Prostate gland (tissue), 2 donors: Measurements from ENCODE around the gene SUN2. TPM values are rescaled to one million over a fixed set of nuclear protein-coding genes. Genes with fewer than 3 reads are reported as not detected.
A peak's percentile ranks its signal among the peaks of the same experiment; 100 is the strongest.

Source experiments
- DNase-seq: peaks from one replicate; pipeline ENCODE4 v3.0.0-alpha.2; 2019; ENCODE audit warnings: low spot score
- H3K27ac ChIP-seq, 2 donors: fragments of 200-600 bp; sonication (generic); 2 replicates each; pipeline ENCODE4 v1.5.1; 2017 to 2019
- H3K27me3 ChIP-seq: fragments of 200-600 bp; sonication (generic); replicated peaks from 2 replicates; pipeline ENCODE4 v1.5.1; 2019; ENCODE audit not compliant: insufficient read depth
- H3K36me3 ChIP-seq, 2 donors: fragments of 200-600 bp; sonication (generic); 1 replicate in 1 of 2; 2 replicates in 1 of 2; pipeline versions ENCODE4 v1.5.1 to v1.8.1; 2017 to 2019
- H3K4me1 ChIP-seq: fragments of 200-600 bp; sonication (generic); replicated peaks from 2 replicates; pipeline ENCODE4 v1.5.1; 2019
- H3K4me3 ChIP-seq, 2 donors: fragments of 200-600 bp; sonication (generic); 2 replicates each; pipeline ENCODE4 v1.5.1; 2017 to 2019
- H3K9me3 ChIP-seq: fragments of 200-600 bp; sonication (generic); 2 replicates; pipeline ENCODE4 v1.5.1; 2017
- POLR2A ChIP-seq: fragments of 450-650 bp; IDR thresholded peaks from one replicate; pipeline ENCODE4 v1.6.1; 2016; ENCODE audit warnings: antibody characterized with exemption, mild to moderate bottlenecking
- POLR2AphosphoS5 ChIP-seq: sonication (generic); formaldehyde crosslinking; IDR thresholded peaks from one replicate; pipeline ENCODE4 v1.6.1; 2017; ENCODE audit warnings: antibody characterized with exemption
- WGBS: methylation state at CpG from one replicate; pipeline ENCODE4 v1.1.5; 2018; 5-methylcytosine and 5-hydroxymethylcytosine counted together
- intact Hi-C: fragments of 100-400 bp; cut with DNase I; formaldehyde crosslinking; loops from one replicate; pipeline ENCODE4 v1.14.2; 2022
- total RNA-seq, 2 donors: library from RNA; depleted of rRNA; stranded (reverse); fragments of >200 nt; gene quantifications; one replicate each; pipeline ENCODE4 v1.1.0, GENCODE V29; 2016
- TF ChIP-seq, protein P1 (sequence below), 4 experiments: fragments of 200-600 bp in 2 of 4; fragments of 450-650 bp in 2 of 4; sonication (generic) in 2 of 4; IDR thresholded peaks; 1 replicate in 3 of 4; 2 replicates in 1 of 4; pipeline ENCODE4 v1.5.1; 2016 to 2019; ENCODE audit warnings: antibody characterized with exemption in 4 of 4, mild to moderate bottlenecking in 2 of 4, moderate library complexity in 2 of 4

Gene SUN2
- total RNA-seq, 2 donors from 2014 or later = 401 to 445 TPM

GRCh38 chr22:38768036-38768435, 12.2 kb upstream of the SUN2 start:
- Histone ChIP-seq H3K9me3 (no peaks in the 10 kb centered on the region), H3K27me3 (no peaks in the 10 kb centered on the region), H3K27ac (no peak overlapping the region), H3K4me1 (no peaks in the 10 kb centered on the region), H3K36me3 (no peaks in the 10 kb centered on the region), H3K4me3 (no peak overlapping the region)
- TF ChIP-seq POLR2A (no peak), POLR2AphosphoS5 (no peak)
- TF ChIP-seq, protein P1, sequence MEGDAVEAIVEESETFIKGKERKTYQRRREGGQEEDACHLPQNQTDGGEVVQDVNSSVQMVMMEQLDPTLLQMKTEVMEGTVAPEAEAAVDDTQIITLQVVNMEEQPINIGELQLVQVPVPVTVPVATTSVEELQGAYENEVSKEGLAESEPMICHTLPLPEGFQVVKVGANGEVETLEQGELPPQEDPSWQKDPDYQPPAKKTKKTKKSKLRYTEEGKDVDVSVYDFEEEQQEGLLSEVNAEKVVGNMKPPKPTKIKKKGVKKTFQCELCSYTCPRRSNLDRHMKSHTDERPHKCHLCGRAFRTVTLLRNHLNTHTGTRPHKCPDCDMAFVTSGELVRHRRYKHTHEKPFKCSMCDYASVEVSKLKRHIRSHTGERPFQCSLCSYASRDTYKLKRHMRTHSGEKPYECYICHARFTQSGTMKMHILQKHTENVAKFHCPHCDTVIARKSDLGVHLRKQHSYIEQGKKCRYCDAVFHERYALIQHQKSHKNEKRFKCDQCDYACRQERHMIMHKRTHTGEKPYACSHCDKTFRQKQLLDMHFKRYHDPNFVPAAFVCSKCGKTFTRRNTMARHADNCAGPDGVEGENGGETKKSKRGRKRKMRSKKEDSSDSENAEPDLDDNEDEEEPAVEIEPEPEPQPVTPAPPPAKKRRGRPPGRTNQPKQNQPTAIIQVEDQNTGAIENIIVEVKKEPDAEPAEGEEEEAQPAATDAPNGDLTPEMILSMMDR (IDR thresholded peaks at IDR 0.05) = no peak
- WGBS = 90% methylated on average over 11 of the region's 11 CpGs
- intact Hi-C loops = loop anchor here (5.0 to 10.0 kb wide), 5 partner anchors 74 to 357 kb away; partner anchors contain the start of gene NPTXR
- no peak for DNase-seq

- H3K27me3 ChIP-seq = no peaks in the 10 kb centered on the region
- whole genome bisulfite sequencing = 83% methylated on average over 9 of the region's 9 CpGs
- intact Hi-C loops = loop anchor here (5.0 to 10.0 kb wide), 5 partner anchors 75 to 357 kb away; partner anchors contain the start of gene NPTXR
- H3K4me1 ChIP-seq = no peaks in the 10 kb centered on the region
- TF ChIP-seq POLR2A (no peak), POLR2AphosphoS5 (no peak)
- TF ChIP-seq, protein P1 (IDR thresholded peaks at IDR 0.05) = no peak
- H3K9me3 ChIP-seq = no peaks in the 10 kb centered on the region
- no peak overlapping the region for H3K27ac ChIP-seq
- no peak overlapping the region for H3K4me3 ChIP-seq
- no peaks in the 10 kb centered on the region for H3K36me3 ChIP-seq
- no peak for DNase-seq
Measured at GRCh38 chr22:38767313-38767712, 11.5 kb upstream of the SUN2 start.

DNA sequence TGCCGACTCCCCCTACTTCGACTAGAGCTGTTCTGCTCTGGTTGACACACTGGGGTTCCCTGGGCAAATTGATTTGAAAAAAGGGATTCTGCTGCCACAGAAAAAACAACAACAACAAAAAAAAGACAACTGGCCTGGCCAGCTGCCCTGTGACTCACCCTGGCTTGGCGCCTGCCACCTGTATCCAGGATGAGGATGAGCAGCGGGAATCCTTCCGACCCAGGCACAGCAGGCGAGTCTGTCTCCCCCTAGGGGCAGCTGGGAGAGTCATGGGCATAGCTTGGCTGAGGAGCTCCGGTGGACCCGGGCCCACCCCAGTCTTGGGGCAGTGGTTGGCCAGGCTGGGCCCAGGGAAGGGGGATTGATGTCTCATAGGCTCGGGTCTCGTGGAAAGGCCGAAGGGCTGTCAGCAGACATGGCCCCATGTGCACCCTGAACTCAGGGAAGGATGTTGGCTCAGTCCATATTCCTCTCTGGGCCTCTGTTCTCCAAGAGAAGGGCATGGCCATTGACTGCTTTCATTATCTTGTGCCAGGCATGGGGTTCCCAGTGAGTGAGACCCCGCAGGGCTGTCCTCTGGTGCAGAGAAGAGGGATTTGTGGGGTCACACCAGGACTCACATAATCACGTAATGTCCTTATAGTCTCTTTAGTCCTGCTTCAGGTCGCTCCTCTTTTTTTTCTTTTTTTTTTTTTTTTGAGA, 10.4 kb upstream of the SUN2 start:
- 43% methylated on average over 14 of the region's 14 CpGs for WGBS
- peak; percentile 68 for DNase-seq
- Histone ChIP-seq H3K4me3 (no peak overlapping the region), H3K27me3 (no peaks in the 10 kb centered on the region), H3K36me3 (no peaks in the 10 kb centered on the region), H3K27ac (no peak overlapping the region), H3K4me1 (no peaks in the 10 kb centered on the region), H3K9me3 (no peaks in the 10 kb centered on the region)
- TF ChIP-seq, protein P1 (IDR thresholded peaks at IDR 0.05) = peak; percentile 31 to 75 (median 68)
- TF ChIP-seq POLR2AphosphoS5 = peak; percentile 70
- no peak for TF ChIP-seq POLR2A
- intact Hi-C loops = loop anchor here (5.0 to 10.0 kb wide), 5 partner anchors 76 to 359 kb away; partner anchors contain the start of gene NPTXR

DNA sequence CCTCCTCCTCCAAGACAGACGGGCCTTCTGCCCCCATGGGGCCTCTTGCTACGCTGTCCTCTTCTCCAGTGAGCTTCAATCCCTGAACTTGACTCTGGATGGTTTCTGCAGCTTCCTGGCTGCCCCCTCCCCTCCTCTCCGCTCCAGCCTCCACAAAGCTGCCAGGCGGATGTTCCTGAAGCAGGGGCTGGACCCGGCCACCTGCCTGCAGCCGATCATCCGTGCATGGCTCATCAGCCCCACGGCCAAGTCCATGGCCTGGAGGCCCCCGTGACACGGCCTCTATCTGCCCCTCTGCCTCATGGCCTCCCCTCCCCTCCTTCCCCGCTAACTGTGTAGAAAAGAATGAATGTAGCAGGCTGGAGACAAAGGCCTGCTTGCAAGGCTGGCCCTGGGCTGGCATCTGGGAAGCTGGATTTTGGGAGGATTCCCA, 6.8 kb upstream of the SUN2 start:
- H3K36me3 ChIP-seq = no peaks in the 10 kb centered on the region
- DNase-seq = no peak
- intact Hi-C loops = loop anchor here (10.0 kb wide), 1 partner anchor 362 kb away; no protein-coding TSS in a partner anchor
- H3K4me3 ChIP-seq = no peak overlapping the region
- no peak overlapping the region for H3K27ac ChIP-seq
- no peaks in the 10 kb centered on the region for H3K4me1 ChIP-seq
- no peaks in the 10 kb centered on the region for H3K27me3 ChIP-seq
- no peaks in the 10 kb centered on the region for H3K9me3 ChIP-seq
- 68% methylated on average over 11 of the region's 11 CpGs for WGBS
- TF ChIP-seq, protein P1 (IDR thresholded peaks at IDR 0.05) = no peak
- no peak for TF ChIP-seq POLR2AphosphoS5
- TF ChIP-seq POLR2A = no peak
